NOMO-1 treated with DMSO at 0.1 percent for 48 hours (cell line): Measurements from ENCODE around the gene PRKAG1.
A peak's percentile ranks its signal among the peaks of the same experiment; 100 is the strongest.

Experiments
- DNase-seq: peaks from one replicate; lab custom pipeline; 2025; ENCODE audit not compliant: unreplicated experiment; lab: John Stamatoyannopoulos, UW

Gene PRKAG1

DNA sequence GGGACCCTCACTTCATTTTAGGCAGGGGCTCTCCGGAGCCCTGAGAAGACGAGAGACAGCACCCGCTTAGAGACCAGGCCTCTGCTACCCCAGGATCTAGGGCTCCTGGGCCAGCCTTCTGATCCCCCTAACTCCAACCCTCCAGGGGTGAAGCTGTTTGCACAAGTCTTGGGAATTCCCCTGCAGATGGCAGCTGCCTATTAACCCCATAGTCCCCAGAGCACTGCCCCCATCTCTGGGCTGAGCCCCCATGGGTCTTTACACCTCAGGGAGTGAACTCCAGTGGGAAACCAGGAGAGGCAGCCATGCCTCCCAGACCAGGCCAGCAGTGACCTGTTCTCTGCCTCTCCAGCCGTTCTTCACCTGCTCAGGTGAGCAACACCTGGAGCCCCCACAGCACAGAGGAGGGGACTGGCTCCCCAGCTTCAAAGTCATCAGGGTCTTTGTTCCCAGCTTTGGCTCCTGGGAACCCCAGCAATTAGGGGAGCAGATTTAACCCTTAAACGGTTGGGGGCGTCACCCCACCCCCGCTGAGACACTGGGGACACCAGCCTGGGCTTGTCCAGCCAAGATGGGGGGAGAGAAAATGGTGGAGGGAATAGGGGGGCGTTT, 49.3 kb downstream of the PRKAG1 start:
- no peak for DNase-seq

DNA sequence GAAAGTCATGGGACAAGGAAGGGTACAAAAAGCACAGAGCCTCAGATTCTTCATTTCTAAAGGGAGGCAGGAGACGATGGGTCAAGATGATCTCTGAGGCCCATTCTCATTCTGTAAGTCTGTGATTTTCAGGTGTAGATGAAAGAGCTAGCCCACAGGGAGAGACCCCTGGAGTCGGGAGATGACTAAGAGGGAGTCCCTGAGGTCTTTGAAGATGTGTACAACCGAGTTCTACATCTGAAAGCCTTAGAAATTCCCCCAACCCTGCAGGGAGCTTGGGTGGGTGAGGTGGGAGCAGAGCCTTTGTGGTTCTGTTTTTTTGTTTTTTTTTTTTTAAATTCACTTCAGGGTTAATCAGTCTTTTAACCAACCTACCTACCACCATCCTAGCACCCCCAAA, 50.1 kb downstream of the PRKAG1 start:
- no peak for DNase-seq

DNA sequence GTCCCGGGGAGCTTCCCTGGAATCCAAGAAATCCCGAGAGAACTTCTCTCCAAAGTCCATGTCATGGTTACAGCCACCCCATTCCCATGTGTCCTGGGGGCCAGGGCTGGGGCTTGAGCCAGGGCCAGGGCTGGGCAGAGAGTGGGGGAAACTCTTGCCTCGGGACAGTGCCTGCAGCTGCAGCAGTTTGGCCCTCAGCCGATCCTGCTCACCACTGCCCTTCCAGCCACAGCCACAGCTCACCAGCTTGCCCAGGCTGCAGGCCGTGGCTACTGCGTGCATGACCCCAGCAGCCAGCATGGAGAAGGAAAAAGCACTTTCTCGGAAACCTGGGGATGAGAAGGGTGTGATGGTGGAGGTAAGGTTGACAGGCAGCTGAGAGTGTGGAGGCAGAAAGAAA, 50.6 kb downstream of the PRKAG1 start:
- DNase-seq = no peak

DNA sequence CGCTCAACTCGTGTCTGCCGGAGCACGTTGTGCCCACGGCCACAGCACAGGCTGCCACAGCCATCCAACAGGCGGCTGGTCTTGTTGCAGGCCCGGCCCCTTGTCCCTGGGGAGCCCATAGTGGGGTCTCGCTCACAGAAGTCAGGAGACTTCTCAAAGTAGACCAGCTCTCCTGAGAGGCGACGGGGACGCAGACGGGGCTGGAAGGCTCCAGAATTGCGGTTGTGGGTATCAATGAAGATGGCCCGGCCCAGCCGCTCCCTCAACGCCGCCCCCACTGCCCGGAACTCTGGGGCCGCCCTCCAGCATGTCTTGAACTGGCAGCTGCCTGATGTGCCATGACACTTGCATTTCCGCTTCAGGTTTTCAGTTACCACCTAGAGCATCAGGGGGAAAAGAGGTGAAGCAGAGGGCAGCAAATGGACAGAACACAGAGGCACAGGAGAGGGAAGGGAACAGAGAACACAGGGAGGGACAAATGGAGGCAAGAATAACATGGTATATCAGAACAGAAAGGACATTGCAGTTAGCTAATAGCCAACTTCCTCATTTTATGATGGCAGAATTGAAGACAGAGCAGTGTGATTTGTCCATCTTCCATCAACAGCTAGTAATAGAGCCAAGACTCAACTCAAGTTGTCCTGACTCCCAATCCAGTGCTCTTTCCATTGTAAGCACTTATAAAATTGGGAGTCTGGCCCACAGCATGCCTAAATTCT, 52.2 kb downstream of the PRKAG1 start:
- DNase-seq = peak; percentile 66

DNA sequence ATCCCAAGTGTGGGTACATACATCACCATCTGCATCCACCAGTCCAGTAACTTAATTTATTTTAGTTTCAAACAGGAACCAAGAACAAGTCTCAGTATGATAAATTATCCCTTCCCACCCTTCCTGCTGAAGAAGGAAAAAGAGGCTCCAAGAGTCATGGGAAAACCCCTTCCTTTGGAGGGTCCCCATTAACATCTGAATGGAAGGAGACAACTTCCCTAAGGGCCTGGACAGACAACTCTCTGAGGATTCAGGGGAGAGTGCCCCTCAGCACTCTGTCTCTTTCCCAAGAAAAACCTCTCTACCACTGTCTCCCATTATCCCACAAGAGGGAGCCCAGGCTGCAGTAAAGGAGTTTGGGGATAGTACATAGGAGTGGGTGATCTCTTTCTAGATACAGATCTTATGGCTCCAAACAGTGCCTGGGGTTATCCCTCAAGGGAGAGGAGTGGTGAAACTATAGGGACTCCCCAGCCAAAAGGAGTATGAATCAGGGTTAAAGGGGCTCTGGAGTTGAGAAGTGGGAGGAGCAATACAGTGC, 53.2 kb downstream of the PRKAG1 start:
- no peak for DNase-seq

DNA sequence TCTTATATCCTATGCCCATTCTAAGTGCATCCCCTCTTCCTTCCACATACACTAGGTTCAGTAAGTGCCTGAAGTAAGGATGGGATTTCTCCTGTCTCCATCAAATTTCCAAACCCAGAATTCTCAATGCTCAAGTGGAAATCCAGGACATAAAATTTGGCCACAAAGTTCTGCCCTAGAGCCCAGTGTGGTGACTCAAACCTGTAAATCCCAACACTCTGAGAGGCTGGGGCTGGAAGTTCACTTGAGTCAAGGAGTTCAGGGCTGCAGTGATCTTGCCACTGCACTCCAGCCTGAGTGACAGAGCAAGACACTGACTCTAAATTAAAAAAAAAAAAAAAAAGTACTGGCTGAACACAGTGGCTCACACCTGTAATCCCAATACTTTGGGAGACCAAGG, 56.8 kb downstream of the PRKAG1 start:
- no peak for DNase-seq

DNA sequence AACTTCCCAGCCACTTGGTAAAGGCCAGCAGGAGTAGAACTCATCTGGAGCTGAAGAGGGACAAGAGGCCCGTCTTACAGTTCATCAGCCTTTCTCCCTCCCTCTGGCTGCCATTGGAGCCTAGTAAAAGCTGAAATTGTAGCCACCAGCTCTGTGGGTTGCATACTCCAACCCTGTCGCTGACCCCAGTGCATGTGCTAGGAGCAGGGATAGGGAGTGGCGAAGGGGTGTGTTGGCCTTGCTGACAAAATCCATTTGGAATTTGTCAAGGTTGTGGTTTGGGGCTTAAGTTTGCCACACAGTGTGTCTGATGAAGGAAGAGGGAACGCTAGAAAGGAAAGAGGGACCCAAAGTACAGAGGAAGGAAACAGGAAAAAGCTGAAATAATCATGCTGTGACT, 57.2 kb downstream of the PRKAG1 start:
- DNase-seq = no peak

DNA sequence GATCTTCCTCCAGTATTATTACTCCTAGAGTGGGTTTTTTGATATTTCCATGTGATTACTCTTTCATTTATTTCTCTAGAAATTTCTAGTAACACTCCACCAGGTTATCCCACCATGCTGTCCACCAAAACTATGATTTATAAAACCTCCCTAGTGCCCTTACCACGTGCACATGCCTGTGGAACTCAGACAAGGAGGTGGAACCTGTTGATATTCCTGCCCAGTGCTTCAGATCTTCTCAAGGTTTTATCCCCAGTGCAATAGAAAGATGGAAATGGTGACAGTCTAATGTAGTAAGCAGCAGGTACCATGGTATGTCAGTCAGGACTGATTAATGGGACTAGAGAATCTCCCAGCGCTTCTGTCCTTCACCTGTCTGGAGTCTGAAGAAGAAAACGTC, 57.7 kb downstream of the PRKAG1 start:
- no peak for DNase-seq

DNA sequence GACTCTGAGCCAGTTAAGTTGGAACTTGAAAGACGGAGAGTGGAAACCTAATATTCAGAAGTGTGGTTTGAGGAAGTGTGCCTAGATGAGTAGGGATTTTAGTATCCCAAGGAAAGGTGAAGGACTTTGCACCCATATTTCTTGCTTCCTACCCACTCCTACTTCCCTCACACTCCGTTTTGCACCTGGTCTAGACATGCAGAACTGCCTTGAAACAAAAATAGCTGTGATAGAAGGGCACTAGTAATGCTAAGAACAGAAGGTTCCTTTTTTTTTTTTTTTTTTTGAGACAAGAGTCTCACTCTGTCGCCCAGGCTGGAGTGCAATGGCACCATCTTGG, 60.6 kb downstream of the PRKAG1 start:
- DNase-seq = peak; percentile 30

DNA sequence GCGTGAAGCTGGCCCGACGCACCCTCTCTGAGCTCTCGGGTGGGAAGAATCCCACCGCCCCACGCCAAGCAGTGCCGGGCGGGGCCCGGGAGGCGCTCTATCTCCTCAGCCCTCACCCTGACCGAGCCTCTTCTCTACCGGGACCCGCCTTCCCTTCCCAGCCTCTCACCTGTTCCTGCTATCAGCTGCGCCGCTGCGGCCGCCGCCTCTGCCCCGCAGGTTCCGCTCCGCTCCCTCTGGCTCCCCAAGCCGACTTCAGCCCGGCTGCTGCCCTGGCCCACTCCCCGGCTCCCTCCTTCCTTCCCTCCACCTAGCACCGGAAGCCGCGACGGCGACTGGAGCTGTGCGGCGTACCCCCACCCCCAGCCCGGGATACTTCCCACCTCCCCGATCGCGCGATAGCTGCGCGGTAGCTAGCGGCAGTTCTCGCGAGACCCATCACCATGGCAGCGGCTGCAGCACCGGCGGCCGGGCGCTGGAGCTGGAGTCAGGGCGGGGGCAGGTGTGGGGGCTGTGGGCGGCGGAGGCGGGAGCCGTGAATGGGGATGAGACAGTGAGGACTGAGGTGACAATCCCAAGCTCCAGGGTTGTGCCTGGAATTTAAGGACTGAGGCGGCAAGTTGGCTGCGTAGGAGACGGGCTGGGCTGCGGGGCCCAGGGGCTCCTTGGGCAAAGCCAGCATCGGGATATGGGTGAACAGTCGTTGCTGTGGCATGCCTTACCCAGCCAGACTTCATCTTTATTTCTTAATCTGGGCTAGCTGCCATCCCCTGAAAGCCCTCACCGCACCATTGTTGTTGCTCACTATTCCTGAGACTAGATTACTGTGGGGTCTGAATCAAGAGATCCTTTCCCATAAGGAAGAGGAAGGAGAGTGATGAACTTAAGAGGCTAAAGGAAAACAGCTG, 61.2 kb downstream of the PRKAG1 start, which contains the start of gene ARF3:
ARF3 (minus strand) TSS at position 347 of the 908 bp plus-strand sequence. CDS start 16,392 bp downstream, outside the sequence.
- DNase-seq = peak; percentile 86

DNA sequence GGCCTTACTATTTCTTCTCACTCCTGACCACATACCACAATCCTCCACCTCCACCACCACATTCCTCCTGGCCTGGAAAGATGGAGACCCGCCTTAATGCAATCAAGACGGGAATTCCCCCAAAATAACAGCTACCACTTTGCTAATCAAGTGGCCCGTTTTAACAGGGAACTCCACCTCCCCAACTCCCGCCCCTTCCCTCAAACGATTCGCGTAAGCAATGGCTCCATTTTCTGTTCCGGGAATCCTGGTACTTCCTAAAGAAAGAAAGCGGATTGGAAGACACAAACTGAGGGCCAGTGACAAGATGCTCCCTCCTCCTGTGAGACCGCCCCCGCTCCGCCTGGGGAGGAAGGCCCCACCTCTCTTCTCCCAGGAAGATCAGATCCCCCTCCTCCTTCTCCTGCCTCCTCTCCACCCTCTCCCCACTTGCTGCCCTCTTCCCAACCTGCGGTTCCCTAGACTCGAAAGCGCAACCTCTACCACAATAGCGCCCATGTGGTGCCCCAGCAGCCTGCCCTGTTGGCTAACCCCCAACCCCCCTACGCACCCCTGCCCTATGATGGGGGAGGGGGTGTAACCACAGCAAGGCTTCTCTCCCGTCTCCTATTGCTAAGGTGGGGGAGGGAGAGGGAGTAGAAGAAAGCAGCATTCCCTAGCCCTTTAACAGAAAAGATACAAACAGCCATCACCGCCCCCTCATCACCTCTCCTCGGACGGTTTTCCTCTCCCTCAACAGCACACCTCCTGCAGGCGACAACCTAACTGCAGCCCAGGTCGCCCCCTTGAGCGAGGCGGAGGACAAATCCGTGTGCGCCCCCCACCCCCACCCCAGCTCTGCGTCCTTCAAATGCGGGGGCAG, 62.1 kb downstream of the PRKAG1 start:
- peak; percentile 77 for DNase-seq

DNA sequence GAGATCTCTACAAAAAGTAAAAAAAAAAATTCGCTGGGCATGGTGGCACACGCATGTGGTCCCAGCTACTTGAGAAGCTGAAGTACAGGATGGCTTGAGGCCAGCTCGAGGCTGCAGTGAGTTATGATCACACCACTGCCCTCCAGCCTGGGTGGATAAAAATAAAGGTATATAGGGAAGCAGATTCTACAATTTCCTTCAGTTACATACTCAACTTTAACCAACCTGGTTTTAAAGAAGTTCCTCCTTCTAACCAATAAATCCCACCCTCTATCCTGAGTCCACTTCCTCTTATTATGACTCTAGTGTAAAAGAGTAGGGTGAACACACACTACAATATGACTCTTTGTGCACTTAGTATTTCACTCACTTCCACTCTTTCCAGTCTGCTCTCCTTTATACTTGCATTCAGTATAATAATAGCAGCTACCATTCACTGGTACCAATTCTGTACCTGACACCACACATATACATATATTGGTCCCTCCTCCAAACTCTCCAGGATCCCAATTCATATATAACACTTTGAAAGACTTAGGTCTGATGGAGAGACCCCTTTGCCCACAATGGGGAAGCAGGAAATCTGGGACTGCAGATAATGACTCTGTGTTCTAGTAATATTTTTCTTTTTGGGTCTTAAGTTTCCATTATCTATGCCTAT, 63.6 kb downstream of the PRKAG1 start:
- DNase-seq = peak; percentile 91

DNA sequence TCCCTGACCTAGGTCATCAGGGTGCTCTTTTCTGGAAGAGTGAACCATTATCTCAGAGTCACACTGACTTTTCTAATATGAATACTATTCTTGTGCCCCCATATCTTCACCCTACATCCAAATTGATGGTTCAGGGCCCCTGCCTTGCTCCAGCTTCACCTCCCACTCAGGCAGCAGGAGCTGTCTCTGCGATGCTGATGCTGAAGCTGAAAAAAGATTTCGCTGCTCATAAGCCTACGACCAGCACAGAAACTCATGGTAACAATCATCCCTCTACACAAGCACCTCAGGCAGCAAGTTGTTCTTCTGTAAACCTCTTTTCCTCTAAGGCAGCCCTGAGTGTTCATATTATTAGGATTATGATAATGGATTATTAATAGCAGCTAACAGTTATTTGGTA, 64.5 kb downstream of the PRKAG1 start:
- DNase-seq = no peak

DNA sequence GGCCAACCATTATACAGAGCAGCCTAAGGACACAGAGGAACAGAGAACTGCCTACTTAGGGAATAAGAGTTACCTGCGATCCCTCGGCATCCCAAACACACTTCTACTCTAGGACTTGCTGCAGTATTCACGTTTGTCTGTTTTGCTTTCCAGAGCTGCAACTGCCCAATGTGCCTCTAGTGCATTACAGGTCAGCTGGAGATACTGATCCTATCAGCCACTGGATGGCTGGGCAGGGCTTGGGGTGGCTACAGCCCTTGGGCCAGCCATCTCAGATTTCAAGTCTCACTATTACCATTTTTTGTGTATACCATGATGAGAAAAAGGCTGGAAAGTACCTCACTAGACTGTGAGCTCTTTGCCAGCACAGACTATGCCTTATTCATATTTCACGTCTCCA, 65.9 kb downstream of the PRKAG1 start:
- DNase-seq = no peak
